Type B pancreatic cell (in vitro differentiated cells): Measurements from ENCODE around the gene LDLRAD3. TPM values are rescaled to one million over a fixed set of nuclear protein-coding genes. Genes with fewer than 3 reads are reported as not detected.
"Not testable (repeated sequence)": the region's sequence is repeated elsewhere in the genome, so short reads cannot be mapped to it uniquely, and the experiment has no call there.

Experiments used
- DNase-seq: peaks from one replicate; pipeline ENCODE4 v3.0.0; 2021; ENCODE audit warnings: mixed read lengths; ENCODE audit not compliant: unreplicated experiment; ENCODE audit errors: extremely low spot score
- H3K27ac Mint-ChIP-seq: 2 replicates; pipeline ENCODE4 v1.8.0; 2021; ENCODE audit warnings: mild to moderate bottlenecking, mixed read lengths
- H3K27me3 Mint-ChIP-seq: 2 replicates; pipeline ENCODE4 v1.8.0; 2021; ENCODE audit warnings: mixed read lengths
- H3K36me3 Mint-ChIP-seq: 2 replicates; pipeline ENCODE4 v1.8.0; 2021; ENCODE audit warnings: mixed read lengths
- H3K4me1 Mint-ChIP-seq: one replicate; pipeline ENCODE4 v1.8.0; 2021; ENCODE audit warnings: mixed read lengths; ENCODE audit not compliant: unreplicated experiment
- H3K4me3 Mint-ChIP-seq: 2 replicates; pipeline ENCODE4 v1.8.0; 2021; ENCODE audit warnings: mild to moderate bottlenecking, mixed read lengths
- H3K9me3 Mint-ChIP-seq: 2 replicates; pipeline ENCODE4 v1.8.0; 2021; ENCODE audit warnings: mixed read lengths
- CTCF ChIP-seq: fragments of 200-600 bp; sonication (generic); conservative IDR thresholded peaks from 2 replicates; pipeline ENCODE4 v1.5.0; 2021; ENCODE audit warnings: antibody characterized with exemption, mild to moderate bottlenecking
- total RNA-seq: library from RNA; stranded (reverse); gene quantifications from 2 replicates; pipeline ENCODE4 v1.2.1, GENCODE V29; 2021; ENCODE audit warnings: low replicate concordance

Gene LDLRAD3
- total RNA-seq, 1 donor from 2014 or later, result 20.7 TPM

- H3K9me3 Mint-ChIP-seq, result no peaks in the 10 kb centered on the region
- peaks cover 5% of the 10 kb centered on the region for H3K4me1 Mint-ChIP-seq
- TF ChIP-seq CTCF, result no peak
- no peak overlapping the region for H3K4me3 Mint-ChIP-seq
- no peak overlapping the region for H3K27ac Mint-ChIP-seq
- no peaks in the 10 kb centered on the region for H3K27me3 Mint-ChIP-seq
- no peak for DNase-seq
- H3K36me3 Mint-ChIP-seq, result no peaks in the 10 kb centered on the region
These were observed 243.8 kb downstream of the LDLRAD3 start for GRCh38 chr11:36187622-36188021.

DNA sequence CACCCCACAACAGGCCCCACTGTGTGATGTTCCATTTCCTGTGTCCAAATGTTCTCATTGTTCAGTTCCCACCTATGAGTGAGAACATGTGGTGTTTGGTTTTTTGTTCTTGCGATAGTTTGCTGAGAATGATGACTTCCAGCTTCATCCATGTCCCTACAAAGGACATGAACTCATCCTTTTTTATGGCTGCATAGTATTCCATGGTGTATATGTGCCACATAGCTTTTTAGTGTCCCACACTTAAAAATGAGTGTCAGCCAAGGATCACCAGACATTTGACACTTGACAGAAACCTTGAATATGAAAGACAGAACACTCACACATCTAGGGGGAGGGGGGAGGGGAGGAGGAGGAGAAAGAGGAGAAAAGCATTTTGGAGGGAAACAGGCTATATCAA is 245.9 kb downstream of the LDLRAD3 start:
- H3K36me3 Mint-ChIP-seq, H3K27me3 Mint-ChIP-seq, H3K4me3 Mint-ChIP-seq, H3K9me3 Mint-ChIP-seq, H3K4me1 Mint-ChIP-seq, H3K27ac Mint-ChIP-seq, DNase-seq: not testable (repeated sequence)

- Mint-ChIP-seq H3K4me3 (no peak overlapping the region), H3K27ac (no peak overlapping the region), H3K9me3 (no peaks in the 10 kb centered on the region), H3K27me3 (no peaks in the 10 kb centered on the region), H3K4me1 (peaks cover 16% of the 10 kb centered on the region), H3K36me3 (no peaks in the 10 kb centered on the region)
- TF ChIP-seq CTCF, result no peak
- DNase-seq, result no peak
These were observed 248.1 kb downstream of the LDLRAD3 start for GRCh38 chr11:36191941-36192340.

DNA sequence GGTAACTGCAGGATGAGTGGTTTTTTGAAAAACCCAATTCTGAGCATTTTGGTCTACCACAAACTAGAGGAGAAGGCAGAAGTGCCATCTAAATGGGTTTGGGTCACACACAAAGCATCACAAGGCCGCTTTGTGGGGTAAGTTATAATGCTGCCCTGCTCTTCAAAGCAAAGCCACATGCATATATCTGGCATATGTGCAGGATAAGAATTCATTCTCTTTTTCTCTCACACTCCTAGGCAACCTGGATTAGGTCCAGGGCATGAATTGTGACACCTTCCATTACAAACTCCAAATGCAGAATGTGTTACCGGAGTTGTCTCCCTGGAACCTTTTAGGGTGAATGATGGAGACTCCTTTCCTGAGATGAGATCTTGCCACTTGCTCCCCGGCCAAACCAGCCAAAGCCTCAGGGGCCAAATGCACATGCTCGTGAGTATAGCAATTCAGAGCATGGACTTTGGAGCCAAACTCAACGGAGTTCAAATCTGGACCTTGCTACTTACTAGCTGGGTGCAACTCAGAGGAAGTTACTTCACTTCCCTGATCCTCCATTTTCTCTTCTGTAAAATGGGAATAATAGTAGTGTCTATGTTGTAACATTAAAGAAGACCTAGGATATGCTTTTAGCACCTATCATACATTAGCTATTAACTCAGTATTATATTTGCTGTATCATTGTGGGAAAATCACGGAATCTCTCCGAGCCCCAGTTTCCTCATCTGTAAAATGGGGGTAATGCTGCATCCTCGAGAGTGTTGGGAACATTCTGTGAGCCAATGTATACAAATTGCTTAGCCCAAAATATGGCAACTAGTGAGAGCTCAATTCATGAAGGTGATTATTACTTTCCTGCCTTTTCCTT is 248.8 kb downstream of the LDLRAD3 start:
- H3K27ac Mint-ChIP-seq, result no peak overlapping the region
- no peaks in the 10 kb centered on the region for H3K27me3 Mint-ChIP-seq
- H3K9me3 Mint-ChIP-seq, result no peaks in the 10 kb centered on the region
- H3K36me3 Mint-ChIP-seq, result no peaks in the 10 kb centered on the region
- H3K4me3 Mint-ChIP-seq, result no peak overlapping the region
- TF ChIP-seq CTCF, result no peak
- peaks cover 22% of the 10 kb centered on the region for H3K4me1 Mint-ChIP-seq
- no peak for DNase-seq

GRCh38 chr11:36193290-36193619 is 249.4 kb downstream of the LDLRAD3 start:
- H3K4me3 Mint-ChIP-seq, result no peak overlapping the region
- no peak for TF ChIP-seq CTCF
- no peak overlapping the region for H3K27ac Mint-ChIP-seq
- H3K9me3 Mint-ChIP-seq, result no peaks in the 10 kb centered on the region
- peaks cover under 1% of the 10 kb centered on the region for H3K36me3 Mint-ChIP-seq
- no peak for DNase-seq
- H3K27me3 Mint-ChIP-seq, result no peaks in the 10 kb centered on the region
- H3K4me1 Mint-ChIP-seq, result peaks cover 22% of the 10 kb centered on the region

GRCh38 chr11:36193721-36194120 is 249.9 kb downstream of the LDLRAD3 start:
- Mint-ChIP-seq H3K4me3 (no peak overlapping the region), H3K4me1 (peaks cover 22% of the 10 kb centered on the region), H3K36me3 (peaks cover 5% of the 10 kb centered on the region), H3K9me3 (no peaks in the 10 kb centered on the region), H3K27ac (no peak overlapping the region), H3K27me3 (no peaks in the 10 kb centered on the region)
- no peak for DNase-seq
- no peak for TF ChIP-seq CTCF
